Fibroblast of pulmonary artery (primary cell): ENCODE data around the gene PLTP.
A peak's percentile ranks its signal among the peaks of the same experiment; 100 is the strongest.
"Not testable (repeated sequence)": the region's sequence is repeated elsewhere in the genome, so short reads cannot be mapped to it uniquely, and the experiment has no call there.

ENCODE experiments used
- DNase-seq: peaks from one replicate; pipeline ENCODE4 v3.0.0-alpha.2; 2010; ENCODE audit warnings: low read depth
- H3K4me3 ChIP-seq: replicated peaks from 2 replicates; pipeline ENCODE4 v1.5.1; 2011; ENCODE audit warnings: low read depth, mild to moderate bottlenecking, control low read depth, low read length, moderate library complexity
- TF ChIP-seq, protein P1 (sequence below): IDR thresholded peaks from 2 replicates; pipeline ENCODE4 v1.5.1; 2011; ENCODE audit warnings: mild to moderate bottlenecking, control low read depth, low read length, inconsistent platforms; ENCODE audit errors: missing control alignments

The PLTP gene

DNA sequence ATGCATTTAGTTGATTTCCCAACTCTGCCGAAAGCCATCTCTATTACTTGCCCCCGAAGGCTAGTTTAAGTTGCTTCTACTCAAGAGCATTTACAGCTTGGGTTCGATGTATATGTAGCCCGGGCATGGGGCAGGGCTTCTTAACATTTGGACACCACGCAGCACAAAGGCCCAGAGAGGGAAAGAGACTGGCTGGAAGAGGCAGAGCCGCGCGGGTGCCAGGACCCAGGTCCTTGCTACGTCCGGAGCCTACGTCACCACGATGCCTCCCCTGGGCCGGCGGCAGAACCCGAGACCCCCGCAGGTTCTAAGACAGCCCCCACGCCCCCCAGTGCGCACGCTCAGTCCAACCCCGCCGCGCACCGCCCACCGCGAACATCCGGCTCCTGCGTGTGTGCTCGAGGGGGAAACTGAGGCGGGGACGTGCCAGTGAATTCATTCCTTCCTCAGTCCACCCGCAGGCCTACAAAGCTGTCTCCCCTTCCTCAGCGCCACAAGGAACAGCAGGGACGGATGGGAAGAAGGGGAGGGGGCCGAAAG lies 22.2 kb upstream of the PLTP start:
- TF ChIP-seq, protein P1, sequence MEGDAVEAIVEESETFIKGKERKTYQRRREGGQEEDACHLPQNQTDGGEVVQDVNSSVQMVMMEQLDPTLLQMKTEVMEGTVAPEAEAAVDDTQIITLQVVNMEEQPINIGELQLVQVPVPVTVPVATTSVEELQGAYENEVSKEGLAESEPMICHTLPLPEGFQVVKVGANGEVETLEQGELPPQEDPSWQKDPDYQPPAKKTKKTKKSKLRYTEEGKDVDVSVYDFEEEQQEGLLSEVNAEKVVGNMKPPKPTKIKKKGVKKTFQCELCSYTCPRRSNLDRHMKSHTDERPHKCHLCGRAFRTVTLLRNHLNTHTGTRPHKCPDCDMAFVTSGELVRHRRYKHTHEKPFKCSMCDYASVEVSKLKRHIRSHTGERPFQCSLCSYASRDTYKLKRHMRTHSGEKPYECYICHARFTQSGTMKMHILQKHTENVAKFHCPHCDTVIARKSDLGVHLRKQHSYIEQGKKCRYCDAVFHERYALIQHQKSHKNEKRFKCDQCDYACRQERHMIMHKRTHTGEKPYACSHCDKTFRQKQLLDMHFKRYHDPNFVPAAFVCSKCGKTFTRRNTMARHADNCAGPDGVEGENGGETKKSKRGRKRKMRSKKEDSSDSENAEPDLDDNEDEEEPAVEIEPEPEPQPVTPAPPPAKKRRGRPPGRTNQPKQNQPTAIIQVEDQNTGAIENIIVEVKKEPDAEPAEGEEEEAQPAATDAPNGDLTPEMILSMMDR = no peak
- H3K4me3 ChIP-seq = peak overlapping the region; percentile 97
- peak; percentile 57 for DNase-seq

DNA sequence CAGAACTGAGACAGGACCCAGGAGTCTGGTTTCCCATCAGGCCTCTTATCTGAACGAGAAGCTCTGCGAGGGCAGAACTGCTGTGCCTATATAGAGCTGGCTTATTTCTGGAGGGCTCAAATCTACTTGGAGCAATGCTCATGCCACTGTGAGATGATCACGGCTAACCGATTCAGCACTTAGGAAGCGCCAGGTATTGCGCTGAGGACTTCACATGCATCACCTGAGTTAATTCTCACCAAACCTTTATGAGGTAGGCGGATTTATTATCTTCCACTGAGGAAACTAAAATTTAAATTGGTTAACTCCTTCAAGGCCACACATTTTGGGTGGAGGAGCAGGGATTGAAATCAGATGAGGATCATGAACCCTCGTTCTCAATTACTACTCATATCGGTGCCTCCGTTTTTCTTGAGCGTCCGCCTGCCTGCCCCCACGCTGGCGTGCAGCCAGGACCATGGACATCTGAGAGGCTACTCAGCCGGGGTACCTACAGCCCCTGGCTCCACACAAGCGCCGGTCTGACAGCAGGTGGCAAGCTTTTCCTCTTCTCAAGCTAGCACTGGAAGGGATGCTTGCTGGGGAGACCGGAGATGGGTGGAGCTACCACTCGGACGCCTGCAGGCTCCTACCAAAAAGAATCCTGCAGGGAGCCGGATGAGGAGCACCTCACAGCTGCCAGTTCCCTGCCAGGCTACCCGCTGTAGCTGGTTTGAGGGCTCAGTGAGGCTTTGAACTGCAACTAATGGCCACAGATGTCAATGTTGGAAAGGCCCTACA lies 21.5 kb upstream of the PLTP start:
- peak; percentile 74 for DNase-seq
- H3K4me3 ChIP-seq = peak overlapping the region; percentile 97
- TF ChIP-seq, protein P1 = peak; percentile 26

DNA sequence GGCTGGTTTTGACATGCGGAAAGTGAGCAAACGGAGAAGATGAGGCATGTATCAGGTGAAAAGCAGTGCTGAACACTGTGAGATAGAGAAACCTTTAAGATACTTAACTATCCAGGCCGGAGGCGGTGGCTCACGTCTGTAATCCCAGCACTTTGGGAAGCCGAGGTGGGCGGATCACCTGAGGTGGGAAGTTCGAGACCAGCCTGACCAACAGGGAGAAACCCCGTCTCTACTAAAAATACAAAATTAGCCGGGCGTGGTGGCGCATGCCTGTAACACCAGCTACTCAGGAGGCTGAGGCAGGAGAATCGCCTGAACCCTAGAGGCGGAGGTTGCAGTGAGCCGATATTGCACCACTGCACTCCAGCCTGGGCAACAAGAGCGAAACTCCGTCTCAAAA lies 19.7 kb upstream of the PLTP start:
- DNase-seq, H3K4me3 ChIP-seq: not testable (repeated sequence)

DNA sequence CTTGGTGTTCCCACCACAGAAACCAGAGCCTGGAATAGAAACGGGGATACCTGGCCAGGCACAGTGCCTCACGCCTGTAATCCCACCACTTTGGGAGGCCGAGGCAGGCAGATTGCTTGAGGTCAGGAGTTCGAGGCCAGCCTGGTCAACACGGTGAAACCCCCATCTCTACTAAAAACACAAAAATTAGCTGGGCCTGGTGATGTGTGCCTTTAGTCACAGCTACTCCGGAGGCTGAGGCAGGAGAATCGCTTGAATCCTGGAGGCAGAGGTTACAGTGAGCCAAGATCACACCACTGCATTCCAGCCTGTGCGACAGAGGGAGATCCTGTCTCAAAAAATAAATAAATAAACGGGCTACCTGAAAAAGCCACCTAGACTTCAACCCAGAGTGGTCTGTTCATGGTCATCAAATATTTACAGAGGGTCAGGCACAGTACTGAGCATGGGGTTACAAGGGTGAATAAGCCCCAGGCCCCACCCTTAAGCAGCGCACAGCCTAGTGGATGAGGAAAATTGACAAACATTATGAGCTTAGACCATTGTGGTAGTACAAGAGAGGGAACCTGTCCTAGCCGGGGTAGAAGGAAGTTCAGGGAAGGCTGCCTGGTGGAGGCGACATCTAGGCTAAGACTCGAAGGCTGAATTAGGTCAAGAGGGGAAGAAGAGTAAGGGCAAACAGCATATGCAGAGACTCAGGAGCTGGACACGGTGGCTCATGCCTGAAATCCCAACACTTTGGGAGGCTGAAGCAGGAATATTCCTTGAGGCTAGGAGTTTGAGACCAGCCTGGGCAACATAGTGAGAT lies 15.3 kb upstream of the PLTP start:
- TF ChIP-seq, protein P1 = no peak
- H3K4me3 ChIP-seq = no peak overlapping the region
- DNase-seq = no peak

DNA sequence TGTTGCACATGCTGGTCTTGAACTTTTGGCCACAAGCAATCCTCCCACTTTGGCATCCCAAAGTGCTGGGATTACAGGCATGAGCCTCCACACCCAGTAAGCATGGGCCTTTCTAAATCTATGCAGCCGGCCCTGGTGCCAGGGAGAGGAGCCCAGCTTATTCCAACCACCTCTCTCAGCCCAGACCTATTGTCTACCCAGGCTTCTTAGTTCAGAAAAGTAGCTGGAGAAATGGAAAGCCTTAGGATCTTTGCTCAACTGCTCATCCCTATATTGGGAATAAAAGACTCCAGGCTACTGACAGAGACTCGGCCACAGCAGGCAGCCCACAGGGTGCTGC lies 14.7 kb upstream of the PLTP start:
- TF ChIP-seq, protein P1 = no peak
- H3K4me3 ChIP-seq = no peak overlapping the region
- DNase-seq = no peak

DNA sequence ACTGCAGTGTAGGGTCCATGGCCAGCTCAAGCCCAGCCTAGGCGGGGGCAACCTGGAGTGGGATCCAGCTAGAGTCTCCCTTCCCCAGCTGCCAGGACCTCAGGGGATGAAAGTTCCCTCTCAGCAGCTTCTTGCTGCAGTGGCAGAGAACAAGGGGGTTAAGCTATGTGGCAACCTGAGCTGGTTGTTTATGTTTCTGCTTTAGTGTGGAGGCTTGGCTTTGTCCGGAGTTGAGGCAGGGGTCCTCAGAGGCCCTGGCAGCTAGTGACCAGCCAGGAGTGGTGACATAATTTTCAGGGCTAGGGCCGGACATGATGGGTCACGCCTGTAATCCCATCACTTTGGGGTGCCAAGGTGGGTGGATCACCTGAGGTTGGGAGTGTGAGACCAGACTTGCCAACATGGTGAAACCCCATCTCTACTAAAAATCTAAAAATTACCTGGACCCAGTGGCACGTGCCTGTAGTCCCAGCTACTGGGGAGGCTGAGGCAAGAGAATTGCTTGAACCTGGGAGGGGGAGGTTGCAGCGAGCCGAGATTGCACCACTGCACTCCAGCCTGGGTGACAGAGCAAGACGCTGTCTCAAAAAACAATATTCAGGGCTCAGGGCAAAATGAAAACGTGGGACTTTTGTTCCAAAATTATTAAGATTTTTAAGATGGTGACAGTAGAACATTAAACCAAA lies 14.0 kb upstream of the PLTP start:
- TF ChIP-seq, protein P1 = no peak
- no peak for DNase-seq
- H3K4me3 ChIP-seq = no peak overlapping the region
